HG03025 (cell line): ENCODE results near the gene COL1A1.

Experiments
- ATAC-seq: cut with Tn5 transposase; IDR thresholded peaks from one replicate; pipeline ENCODE4 v1.9.1; 2021; ENCODE audit warnings: mild to moderate bottlenecking, moderate library complexity; ENCODE audit not compliant: unreplicated experiment, low FRiP score

Gene COL1A1

DNA sequence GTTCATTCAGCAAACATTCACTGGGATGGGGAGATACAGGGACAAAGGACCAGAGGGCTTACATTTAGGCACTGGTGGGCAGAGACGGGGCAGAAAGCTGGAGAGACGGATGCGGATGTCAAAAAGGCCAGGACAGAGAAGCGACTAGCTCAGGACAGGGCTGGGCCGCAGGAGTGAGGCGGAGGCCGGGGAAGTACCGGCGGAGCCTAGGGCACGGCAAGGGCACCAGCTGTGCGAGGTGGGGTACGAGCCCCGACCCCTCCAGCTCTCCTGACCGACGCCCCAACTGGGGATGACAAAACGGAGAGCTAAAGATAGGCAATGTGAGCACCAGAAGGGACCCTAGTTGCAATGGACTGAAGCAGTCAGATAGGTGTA lies 39.5 kb downstream of the COL1A1 start:
- no peak for ATAC-seq

DNA sequence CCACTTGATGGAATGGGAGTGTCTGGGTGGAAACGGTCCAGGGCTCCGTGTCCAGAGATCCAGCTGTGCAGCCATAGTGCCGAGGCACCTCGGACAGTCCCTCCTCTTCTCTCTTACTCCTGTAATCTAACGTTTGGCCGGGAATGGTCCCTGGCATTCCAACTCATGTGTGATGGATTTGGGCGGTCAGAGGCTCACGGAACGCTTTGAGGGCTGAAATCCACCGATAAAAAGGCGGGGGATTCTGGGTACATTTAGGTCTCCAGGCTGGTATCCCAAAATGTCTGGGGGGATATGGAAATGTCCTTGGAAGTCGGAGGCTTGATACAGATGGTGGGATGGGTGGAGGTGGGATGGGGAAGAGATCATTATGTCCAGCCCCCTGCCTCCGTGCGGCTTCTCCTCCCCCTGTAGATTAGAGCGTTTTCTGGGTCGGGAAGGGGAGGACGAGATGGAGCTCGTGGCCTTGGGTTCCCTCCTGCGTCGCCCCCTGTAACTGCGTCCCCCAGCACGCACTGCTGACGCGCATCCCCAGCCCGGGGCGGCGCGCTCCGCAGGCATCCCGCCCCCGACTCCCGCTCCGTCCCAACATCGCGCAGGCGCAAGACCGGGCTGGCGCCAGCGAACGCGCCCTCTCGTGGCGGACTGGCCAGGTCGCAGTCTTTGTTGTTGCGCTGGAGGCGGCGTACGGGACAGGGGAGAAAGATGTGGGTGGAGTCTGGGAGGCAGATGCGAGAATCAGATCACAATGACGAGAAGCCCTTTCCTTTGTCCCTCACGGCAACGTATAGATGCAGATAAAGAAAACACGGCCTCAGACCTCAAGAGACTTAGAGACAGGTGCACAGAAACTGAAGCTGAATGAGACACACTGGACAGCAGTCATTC lies 40.2 kb downstream of the COL1A1 start:
- ATAC-seq: no peak

DNA sequence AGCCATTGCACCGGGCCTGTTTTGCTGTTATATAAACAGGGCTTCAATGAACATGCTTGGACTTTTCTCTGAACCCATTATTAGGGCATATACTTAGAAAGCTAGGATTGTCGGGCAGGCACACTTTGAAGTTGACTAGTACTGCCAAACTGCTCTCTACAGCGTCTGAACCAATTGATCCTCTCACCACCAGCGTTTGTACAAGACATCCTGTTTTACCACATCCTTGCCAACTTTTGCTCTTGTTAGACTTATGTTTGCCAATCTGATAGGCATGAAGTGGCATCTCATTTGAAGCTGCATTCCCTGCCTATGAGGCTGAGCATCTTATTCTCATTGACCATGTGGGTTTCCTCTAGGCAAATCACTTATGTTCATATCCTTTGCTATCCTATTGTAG lies 43.5 kb downstream of the COL1A1 start:
- no peak for ATAC-seq

DNA sequence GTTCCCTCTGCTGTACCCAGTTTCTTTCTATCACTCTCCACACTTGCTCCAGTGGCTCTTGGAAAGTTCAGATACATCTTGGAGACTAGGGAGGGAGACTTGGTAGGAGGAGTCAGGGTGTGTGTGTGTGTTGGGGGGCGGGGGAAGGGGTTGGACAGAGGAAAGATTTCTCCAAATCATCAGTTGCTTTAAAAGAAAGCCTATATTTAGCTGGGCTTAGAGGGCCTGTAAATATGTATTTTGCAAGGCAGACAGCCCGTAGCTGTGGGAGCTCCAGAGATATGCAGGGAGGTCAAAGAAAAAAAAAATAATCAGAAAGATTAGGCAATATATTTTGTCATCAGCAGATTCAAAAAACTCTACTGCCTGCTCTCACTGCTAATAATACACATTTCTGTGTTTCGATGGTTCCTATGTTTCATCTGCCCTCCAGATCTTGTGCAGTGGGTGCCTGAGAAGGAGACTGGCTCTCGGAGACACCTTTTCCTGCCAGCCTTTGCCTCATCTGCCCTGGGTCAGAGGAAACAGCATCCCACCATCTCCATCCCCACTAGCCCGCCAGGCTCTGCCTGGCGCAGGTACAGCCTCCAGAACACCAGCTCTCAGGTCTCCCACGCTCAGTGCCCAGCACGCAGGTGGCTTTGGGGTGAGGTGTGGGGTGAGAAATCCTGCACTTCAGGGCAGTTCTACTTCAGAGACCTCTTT lies 46.2 kb downstream of the COL1A1 start:
- ATAC-seq: no peak

DNA sequence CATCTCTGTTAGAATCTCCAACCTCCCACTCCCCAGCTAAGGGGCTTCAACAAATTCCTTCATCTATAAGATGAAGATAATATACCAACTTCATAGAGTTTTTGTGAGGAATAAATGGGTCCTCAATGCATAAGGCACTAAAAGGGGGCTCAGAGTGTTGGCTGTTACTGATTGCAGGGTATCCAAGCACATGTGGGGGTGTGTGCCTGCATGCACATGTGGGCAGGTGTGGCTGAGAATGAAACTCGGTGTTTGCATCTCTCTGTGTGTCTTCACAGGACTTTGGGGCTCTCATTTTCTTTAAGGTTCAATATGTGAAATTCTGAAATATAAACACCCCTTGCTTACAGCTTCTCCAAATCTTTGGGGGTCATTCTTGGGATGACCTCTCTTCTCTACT lies 46.8 kb downstream of the COL1A1 start:
- peak; percentile 36 for ATAC-seq

DNA sequence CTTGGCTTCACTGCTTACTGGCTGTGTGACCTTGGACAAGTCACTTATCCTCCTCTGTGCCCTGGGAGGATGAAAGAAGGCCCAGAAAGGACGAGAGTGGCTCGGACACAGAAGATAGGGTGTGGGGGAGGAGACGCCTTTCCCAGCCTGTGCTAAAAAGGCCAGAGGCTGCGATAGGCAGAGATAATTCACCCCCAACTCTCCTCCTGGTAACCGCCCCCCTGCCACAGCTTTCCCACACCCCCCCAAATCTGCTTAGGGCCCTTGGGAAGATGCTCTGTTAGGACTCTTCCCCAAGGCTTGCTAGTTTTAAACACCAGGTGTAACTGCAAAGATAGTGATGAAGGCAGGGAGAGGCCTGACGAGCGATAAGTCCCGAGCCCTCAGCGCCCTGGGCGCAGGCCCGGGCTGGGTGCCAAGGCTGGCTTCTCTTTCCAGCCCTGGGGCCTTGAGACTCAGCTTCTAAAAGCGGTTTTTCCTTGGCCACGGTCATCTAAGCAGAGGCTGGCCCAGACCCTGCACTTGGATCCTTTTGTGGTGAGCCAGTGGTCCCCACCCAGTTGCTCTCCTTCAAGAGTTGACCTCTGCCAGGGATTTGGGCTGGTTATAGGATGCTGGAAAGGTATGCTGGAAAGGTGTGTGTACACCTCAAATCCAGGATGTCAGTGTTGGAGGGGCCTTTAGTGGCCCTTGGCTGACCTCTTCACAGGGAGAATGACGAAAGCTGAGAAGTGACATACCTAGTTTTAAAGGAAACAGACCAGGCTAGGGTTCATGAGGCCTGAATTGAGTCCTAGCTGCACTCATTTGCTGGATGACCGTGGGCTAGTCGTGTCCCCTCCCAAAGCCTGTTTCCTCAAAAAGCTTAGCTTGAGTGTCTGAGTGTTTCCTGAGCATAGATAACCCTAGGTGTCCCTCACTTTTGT lies 47.5 kb downstream of the COL1A1 start:
- ATAC-seq: no peak

DNA sequence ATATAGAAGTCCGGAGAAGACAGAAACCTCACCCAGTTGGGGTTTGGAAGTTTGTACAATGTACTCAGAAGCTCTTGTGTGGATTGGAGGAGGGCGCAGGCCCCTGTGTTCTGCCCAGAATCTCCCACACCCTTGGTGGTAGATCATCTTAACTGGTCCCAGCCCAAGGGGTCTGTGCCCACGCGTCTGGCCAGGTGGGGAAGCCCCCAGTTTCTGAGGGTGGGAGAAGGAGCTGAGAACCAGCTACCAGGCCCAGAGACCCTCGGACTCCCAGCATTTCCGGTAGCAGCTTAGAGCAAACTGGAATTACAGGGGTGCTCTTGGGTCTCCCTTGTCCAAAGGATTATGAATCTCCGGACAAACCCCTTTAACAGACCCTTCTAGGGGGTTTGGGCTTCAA lies 48.7 kb downstream of the COL1A1 start:
- ATAC-seq: no peak

DNA sequence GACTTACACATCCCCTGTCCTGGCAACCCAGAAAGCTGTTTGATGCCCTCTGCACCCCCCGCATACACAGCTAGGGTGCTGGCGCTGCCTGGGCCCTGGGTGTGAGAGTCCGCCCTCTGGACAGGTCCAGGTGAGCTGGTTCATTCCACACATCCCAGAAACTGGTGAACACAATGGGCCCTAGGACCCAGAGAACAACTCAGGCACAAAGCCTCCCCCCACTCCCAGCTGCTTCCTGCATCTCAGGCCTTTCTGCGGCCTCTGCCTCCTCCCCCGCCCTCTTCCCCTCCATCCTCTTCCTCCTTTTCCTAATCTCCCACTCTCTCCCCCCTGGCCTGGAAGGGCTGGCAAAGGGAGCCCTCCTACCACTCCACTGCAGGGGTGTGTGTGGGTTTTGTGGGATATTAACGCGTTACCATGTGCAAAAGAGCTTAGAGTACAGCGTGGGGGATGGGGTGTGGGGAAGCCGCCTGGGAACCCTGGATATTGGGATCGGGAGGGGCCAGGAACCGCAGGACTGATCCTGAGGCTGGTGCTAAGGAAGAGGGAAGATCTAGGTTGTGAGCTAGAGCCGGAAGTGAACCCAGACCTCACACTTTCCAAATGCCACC lies 49.4 kb downstream of the COL1A1 start:
- ATAC-seq: no peak

DNA sequence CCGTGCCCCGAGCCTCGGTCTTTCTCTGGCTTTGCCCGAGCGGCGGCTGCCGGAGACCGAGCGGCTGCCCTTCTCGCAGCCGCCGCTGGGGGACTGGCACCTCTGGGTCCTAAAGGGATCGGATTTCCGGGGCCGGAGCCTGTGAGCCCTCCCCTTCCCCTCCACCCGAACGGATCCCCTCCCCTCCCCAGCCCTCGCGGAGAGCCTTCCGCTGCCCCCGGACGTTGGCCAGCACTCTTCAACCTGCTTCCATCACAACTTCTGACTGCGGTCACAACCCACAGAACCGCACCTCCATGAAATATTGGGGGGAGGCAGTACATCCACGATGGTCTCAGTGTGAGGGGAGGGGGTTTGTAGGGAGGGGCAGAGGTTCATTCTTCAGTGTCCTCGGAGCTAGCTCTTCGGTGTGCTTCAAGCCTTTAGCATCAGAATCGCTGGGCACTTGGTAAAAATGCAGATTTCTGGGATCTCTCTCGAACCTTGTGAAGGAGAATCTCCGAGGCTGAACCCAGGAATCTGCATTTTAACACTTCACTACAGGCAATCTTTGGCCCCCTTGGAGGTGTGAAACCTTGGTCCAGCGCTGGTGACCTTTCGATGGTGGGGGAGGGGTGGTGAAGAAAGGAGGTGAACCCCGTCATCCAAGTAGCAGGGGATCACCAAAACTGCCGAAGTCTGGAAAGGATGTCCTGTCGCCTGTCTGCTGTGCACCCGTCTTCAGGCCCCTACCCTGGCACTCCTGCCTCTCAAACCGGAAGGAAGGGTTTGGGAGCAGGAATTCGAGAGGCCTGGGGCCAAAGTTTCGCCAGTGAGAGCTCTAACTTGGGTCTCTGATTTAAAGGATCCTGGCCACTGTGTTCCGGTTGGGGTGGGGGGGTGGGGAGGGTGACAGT lies 50.1 kb downstream of the COL1A1 start:
- peak; percentile 29 for ATAC-seq

DNA sequence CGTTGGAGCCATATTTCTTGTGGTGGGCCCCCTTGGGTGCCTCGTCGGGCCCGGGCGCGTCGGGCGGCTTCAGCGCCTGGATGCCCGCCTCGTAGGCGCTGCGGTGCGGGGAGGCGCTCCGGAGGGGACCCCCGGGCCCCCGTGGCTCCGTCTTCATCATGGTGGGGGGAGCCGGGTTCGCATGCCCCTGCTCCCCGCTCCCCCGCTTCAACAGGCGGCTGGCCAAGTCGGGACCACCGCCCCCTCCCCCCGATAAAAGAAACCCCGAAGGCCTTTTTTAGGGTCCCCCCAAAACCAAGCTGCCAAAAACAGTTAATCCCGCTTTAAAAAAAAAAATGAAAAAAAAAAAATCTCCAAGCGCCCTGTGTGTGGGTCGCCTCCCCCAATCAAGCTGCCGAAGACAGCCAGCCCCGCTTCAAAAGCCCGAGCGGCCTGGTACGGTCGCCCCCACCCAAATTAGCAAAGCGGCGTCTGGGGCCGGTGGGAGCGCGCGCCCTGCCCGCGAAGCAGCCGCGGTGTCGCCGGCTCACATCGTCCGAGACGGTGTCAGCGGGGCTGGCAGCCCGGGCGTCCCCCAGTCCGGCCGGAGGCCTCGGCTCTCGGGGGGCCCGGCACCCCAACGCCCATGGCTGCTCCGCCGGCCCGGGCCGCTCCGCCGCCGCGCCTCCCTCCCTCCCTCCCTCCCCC lies 50.9 kb downstream of the COL1A1 start, which contains the start of gene PPP1R9B:
TSS of gene PPP1R9B (minus strand) at position 324 of the 687 bp plus-strand sequence. CDS start at position 160, 164 bp downstream.
- peak; percentile 2 for ATAC-seq

DNA sequence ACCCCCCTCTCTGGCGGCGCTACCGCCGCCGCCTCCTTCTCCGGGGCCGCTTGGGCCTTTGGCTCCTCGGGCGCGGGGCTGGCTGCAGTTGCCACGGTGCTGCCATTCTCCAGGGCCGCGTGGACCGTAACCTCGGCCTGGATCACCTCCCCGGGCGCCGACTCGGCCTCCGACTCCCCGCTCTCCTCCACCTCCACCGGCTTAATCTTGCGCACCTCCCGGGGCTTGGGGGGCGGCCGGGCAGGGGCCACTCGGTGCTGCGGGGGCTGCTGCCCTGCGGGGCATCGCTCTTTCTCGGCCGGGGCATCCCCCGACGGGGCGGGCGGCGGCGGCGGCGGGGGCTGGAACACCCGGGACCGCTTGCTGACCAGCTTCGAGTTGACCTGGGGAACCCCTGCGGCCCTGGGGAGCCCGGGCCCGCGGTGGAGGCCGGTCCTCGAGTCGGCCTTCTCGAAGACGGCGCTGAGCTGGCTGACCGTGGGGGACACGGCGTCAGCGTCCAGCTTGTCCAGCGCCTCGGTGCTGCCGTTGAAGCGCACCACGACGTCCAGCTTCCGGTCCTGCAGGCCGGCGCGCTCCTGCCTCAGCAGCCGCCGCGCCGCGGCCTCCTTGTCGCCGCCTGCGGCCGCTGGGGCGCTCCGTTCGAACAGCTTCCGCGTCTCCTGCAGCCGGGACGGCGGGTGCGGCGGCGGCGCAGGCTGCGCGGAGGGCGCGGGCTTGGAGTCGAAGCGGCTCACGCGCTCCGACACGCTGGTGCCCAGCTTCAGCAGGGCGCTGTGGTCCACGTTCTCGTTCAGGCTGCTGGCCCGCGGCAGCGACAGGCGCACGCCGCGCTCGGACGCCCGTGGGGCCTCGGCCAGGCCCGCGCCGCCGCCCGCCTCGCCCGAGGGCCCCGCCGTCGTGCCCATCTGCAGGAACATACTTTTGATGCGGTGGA lies 51.7 kb downstream of the COL1A1 start:
- no peak for ATAC-seq

DNA sequence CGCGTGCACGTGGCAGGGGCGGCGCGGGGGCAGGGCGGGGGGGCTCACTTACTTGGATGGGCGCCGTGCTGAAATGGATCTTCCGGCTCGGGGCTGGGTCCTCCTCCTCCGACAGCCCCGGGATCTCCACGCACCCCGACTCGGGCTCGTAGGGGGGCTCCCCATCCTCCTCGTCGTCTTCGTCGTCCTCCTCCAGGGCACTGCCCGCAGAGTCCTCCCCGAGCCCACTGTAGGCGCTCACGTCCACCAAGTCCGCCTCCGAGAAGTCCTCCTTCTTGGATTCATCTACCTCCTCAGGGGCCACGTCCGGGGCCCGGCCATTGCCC lies 52.4 kb downstream of the COL1A1 start:
- no peak for ATAC-seq

DNA sequence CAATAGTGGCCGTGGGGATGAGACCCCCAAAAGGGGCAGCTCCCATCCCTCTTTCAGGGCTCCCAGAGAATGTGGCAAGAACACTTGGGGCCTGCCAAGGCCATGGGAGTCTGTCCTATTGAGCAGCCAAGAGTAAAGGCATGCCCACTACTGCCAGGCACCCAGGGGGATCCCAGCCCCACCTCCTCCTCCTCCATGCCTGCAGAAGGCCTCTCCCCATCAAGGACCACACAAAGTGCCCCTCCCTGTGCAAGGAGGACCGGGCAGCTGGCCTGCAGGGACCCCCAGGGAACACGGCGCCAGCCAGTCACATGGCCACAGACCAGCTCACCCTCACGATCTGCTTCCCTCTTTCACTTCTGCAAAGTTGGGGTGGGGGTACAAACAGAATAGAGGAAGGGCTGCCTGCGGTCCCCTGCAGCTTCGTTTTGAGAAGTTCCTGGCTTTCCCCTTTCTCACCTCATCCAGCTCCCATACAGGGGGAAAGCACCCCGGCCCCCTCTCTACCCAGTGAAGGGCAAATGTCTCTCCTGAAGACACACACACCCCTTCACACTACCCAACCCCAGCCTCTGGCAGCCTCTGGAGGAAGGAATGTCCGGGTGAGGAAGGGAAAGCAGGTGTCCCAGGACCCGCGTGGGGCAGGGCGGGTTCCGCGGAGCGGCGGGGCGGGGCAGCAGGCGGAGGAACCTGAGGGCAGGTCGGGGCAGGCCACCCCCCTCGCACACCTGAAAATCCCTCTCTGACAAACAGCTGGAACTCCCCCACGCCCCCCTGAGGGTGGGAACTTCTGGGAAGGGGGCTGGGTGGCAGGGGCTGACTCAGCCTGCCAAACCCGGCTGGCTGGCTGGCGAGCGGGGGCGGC lies 53.0 kb downstream of the COL1A1 start:
- peak; percentile 24 for ATAC-seq

DNA sequence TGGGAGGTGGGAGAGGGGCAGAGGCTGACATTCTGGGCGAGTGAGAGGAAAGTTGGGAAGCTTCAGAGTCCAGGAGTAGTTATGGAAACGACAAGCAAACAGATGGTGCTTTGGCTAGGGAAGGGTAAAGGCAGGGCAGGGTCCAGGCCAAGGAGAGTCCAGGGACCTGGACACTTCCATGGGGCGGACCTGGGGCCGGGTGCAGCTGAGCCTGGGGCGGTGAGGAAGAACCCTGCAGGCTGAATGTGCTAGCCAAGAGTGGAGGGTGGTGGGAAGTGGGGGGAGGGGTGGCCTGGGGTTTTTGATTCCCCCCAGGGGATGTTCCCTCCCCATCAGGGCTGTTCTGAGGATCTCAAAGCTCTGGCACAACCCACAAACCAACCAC lies 53.6 kb downstream of the COL1A1 start:
- no peak for ATAC-seq

DNA sequence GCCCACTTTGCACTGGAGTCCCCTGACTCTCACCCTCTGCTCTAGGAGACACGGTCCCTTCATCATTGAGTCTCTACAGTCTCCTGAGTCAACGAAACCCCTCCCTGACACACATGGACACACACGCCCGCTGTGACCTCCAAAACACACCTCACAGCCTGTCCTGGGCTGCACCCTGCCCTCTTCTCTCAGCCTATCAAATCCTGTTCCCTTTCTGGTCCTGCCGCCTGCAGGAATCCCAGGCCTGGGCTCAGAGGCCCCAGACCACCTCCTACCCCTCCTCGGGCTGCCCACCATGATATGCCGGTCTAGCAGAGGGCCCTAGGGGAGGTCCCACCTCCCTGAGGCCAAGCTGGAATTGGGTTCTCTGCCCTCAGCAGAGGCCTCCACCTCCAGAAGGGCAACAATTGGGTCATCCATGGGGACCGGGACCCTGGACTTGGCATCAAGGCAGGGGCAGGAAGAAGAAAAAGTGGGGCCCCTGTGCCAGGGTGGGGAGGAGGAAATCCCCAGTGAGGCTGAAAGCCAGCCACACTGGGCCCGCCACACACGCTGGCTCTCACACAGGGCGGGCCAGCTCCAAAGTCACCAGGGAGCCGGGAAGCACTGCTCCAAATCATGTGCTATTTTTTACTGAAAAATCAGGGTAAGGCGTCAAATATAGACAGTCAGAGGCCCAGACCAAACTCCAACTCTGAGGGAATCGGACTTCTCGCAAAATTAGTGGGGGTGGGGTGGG lies 54.3 kb downstream of the COL1A1 start:
- no peak for ATAC-seq

DNA sequence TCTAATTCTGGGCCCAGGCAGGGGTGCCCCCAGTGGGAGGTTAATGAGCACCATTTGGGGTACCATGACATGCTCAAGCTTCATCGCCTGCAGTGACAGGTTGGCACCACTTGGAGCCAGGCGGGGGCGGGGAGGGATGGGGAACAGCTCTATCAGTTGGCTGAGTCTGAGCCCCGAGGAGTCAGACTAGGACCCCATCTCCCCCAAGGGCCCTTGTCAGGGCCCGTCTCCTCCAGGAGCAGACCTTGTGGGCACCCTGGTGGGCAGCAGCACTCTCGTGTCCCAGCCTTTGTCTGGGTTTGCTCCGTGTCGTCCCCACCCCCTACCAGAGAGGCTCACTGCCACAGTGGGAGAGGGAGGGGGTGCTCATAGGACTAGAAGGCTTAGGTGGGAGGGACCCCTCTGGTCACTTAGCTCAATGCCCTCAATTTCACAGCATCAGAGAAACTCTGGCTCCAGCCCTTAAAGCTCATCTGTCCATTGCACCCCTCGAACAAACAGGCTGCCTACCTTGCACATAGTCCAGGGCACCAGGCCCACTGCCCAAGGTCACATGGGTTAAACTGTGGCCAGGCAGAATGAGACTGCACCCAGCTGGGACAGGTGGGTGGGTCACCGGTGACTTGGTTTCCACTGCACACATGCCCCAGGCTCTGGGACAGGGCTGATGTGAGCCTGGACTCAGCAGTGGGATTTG lies 55.1 kb downstream of the COL1A1 start:
- no peak for ATAC-seq
